Fibroblast of the conjunctiva (primary cell): ENCODE measurements around the gene CFAP53.

Experiments used
- DNase-seq: peaks from one replicate; pipeline ENCODE4 v3.0.0-alpha.2; 2010; ENCODE audit warnings: low read depth

The CFAP53 gene

GRCh38 chr18:50193796-50194630 lies 72.3 kb downstream of the CFAP53 start:
- DNase-seq: no peak

GRCh38 chr18:50192995-50193795 lies 73.1 kb downstream of the CFAP53 start:
- DNase-seq: no peak

- DNase-seq: no peak
Measured at GRCh38 chr18:50190926-50191325, 75.4 kb downstream of the CFAP53 start.

GRCh38 chr18:50190236-50190635 lies 76.1 kb downstream of the CFAP53 start:
- no peak for DNase-seq

GRCh38 chr18:50189160-50189559 lies 77.1 kb downstream of the CFAP53 start:
- no peak for DNase-seq

GRCh38 chr18:50188652-50189051 lies 77.6 kb downstream of the CFAP53 start:
- no peak for DNase-seq

- no peak for DNase-seq
Measured at GRCh38 chr18:50187659-50188058, 78.6 kb downstream of the CFAP53 start.

GRCh38 chr18:50186385-50186784 lies 79.9 kb downstream of the CFAP53 start:
- no peak for DNase-seq

- peak; percentile 23 for DNase-seq
Measured at GRCh38 chr18:50183556-50183955, 82.7 kb downstream of the CFAP53 start.

GRCh38 chr18:50182511-50182910 lies 83.8 kb downstream of the CFAP53 start:
- no peak for DNase-seq

GRCh38 chr18:50181590-50181989 lies 84.7 kb downstream of the CFAP53 start:
- DNase-seq: no peak

GRCh38 chr18:50179465-50179864 lies 86.8 kb downstream of the CFAP53 start:
- DNase-seq: no peak

- no peak for DNase-seq
Measured at GRCh38 chr18:50177294-50177992, 88.9 kb downstream of the CFAP53 start.
